Osteocyte (in vitro differentiated cells): ENCODE data around the gene C1orf50. TPM values are rescaled to one million over a fixed set of nuclear protein-coding genes. Genes with fewer than 3 reads are reported as not detected.
A peak's percentile ranks its signal among the peaks of the same experiment; 100 is the strongest.

Experiments
- DNase-seq: peaks from one replicate; pipeline ENCODE4 v3.0.0; 2021; ENCODE audit warnings: mixed read lengths; ENCODE audit not compliant: unreplicated experiment; ENCODE audit errors: extremely low spot score
- H3K27ac Mint-ChIP-seq: one replicate; pipeline ENCODE4 v1.8.0; 2021; ENCODE audit warnings: mild to moderate bottlenecking, mixed read lengths; ENCODE audit not compliant: unreplicated experiment
- H3K27me3 Mint-ChIP-seq: one replicate; pipeline ENCODE4 v1.8.0; 2021; ENCODE audit warnings: mixed read lengths; ENCODE audit not compliant: unreplicated experiment
- H3K36me3 Mint-ChIP-seq: one replicate; pipeline ENCODE4 v1.8.0; 2021; ENCODE audit warnings: mixed read lengths; ENCODE audit not compliant: unreplicated experiment
- H3K4me1 Mint-ChIP-seq: one replicate; pipeline ENCODE4 v1.8.0; 2021; ENCODE audit warnings: mixed read lengths; ENCODE audit not compliant: unreplicated experiment
- H3K4me3 Mint-ChIP-seq: one replicate; pipeline ENCODE4 v1.8.0; 2021; ENCODE audit warnings: mild to moderate bottlenecking, moderate library complexity, mixed read lengths; ENCODE audit not compliant: unreplicated experiment
- H3K9me3 Mint-ChIP-seq: one replicate; pipeline ENCODE4 v1.8.0; 2021; ENCODE audit warnings: mixed read lengths; ENCODE audit not compliant: unreplicated experiment
- total RNA-seq: library from RNA; stranded (reverse); gene quantifications from 2 replicates; pipeline ENCODE4 v1.2.1, GENCODE V29; 2021
- TF ChIP-seq, protein P1 (sequence below): fragments of 200-600 bp; sonication (generic); IDR thresholded peaks from 2 replicates; pipeline ENCODE4 v1.5.0; 2021; ENCODE audit warnings: antibody characterized with exemption, mild to moderate bottlenecking, moderate library complexity

C1orf50 gene
- total RNA-seq, 1 donor from 2014 or later = 5.6 TPM

DNA sequence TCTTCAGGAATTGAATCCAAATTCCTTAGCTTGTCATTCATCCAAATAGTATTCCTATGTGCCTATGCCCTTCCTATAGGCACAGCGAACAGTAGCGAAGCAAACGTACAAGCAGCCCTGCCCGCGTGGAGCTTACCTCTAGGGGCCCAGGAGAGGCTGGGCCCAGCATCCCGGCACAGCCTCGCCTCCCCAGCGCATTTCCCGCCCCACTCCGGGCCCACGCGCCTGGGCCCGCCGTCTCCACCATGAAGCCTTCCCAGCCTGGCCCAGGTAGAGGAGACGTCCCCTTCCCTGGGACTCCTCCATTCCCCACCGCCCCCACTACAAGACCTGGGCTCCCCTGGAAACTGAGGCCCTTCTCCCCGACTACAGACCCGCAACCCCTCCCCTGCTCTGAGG is 17.5 kb downstream of the C1orf50 start:
- no peaks in the 10 kb centered on the region for H3K9me3 Mint-ChIP-seq
- H3K4me3 Mint-ChIP-seq = no peak overlapping the region

DNA sequence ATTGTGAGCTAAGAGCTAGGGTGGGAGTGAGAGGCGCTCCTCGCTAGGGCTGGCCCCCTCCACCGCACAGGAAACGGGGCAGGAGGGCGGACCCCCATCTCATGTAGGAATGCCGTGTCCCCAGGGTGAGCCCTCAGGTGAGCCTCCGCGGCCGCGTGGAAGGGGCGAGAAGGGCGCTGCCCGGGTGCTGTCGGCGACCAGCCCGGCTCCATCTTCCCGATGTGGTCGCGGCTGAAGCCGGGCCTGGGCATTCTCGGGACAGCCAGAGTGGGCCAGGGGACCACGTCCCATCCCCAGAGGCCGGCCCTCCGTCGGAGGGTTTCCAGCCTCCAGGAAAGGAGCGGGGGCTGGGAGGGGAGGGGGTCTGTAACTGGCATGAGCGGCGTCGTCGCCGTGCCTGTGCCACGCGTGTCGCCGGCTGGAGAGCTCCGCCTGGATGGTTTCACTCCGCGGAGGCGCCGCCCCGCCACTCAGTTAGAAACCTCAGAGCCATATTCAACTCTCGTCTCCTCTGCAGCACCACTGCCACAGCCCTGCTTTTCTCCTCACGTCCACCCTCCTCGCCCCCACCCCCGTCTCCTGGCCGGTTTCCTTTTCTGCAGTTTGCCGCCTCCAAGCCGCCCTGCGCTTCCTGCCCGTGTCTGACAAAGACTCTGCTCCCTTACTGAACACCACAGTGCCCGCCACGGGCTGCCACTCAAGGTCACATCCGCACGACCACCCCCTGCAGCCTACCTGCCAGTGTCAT is 18.1 kb downstream of the C1orf50 start, which contains the start of gene TMEM269:
Gene TMEM269, plus strand, starts transcription at position 46 of the 748 bp plus-strand sequence. CDS start 4,903 bp downstream, outside the sequence.
- H3K4me3 Mint-ChIP-seq = no peak within 1 kb of the TSS
- H3K27me3 Mint-ChIP-seq = no peaks in the 10 kb centered on the region
- H3K9me3 Mint-ChIP-seq = no peaks in the 10 kb centered on the region

More for the DNA sequence above, 17.5 kb downstream of the C1orf50 start:
- DNase-seq = no peak
- TF ChIP-seq, protein P1, sequence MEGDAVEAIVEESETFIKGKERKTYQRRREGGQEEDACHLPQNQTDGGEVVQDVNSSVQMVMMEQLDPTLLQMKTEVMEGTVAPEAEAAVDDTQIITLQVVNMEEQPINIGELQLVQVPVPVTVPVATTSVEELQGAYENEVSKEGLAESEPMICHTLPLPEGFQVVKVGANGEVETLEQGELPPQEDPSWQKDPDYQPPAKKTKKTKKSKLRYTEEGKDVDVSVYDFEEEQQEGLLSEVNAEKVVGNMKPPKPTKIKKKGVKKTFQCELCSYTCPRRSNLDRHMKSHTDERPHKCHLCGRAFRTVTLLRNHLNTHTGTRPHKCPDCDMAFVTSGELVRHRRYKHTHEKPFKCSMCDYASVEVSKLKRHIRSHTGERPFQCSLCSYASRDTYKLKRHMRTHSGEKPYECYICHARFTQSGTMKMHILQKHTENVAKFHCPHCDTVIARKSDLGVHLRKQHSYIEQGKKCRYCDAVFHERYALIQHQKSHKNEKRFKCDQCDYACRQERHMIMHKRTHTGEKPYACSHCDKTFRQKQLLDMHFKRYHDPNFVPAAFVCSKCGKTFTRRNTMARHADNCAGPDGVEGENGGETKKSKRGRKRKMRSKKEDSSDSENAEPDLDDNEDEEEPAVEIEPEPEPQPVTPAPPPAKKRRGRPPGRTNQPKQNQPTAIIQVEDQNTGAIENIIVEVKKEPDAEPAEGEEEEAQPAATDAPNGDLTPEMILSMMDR = no peak
- H3K27ac Mint-ChIP-seq = no peak overlapping the region
- H3K4me1 Mint-ChIP-seq = no peaks in the 10 kb centered on the region
- H3K27me3 Mint-ChIP-seq = no peaks in the 10 kb centered on the region
- peaks cover 7% of the 10 kb centered on the region for H3K36me3 Mint-ChIP-seq

DNA sequence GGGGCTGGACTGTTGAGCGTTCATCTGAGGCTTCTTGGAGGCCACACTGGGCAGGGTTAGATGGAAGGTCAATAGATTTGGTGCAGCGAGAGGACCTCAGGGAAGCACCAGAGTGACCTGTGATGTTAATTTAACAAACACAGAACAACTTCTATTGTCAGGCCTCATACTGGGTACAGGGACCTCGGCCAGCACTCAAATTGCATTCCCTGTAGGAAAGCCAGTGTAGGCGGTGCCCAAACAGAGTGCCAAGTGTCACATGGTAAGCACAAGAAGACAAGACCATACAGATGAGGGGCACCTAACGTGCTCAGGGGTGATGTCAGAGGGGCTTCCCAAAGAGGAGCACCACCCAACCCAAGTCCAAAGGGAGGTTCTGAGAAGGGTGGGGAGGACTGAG is 19.0 kb downstream of the C1orf50 start:
- no peak overlapping the region for H3K4me3 Mint-ChIP-seq
- no peak overlapping the region for H3K27ac Mint-ChIP-seq
- no peaks in the 10 kb centered on the region for H3K27me3 Mint-ChIP-seq
- H3K9me3 Mint-ChIP-seq = no peaks in the 10 kb centered on the region
- H3K4me1 Mint-ChIP-seq = no peaks in the 10 kb centered on the region
- TF ChIP-seq, protein P1 = no peak
- peak; percentile 44 for DNase-seq
- peaks cover 7% of the 10 kb centered on the region for H3K36me3 Mint-ChIP-seq

More for the DNA sequence above, 18.1 kb downstream of the C1orf50 start, which contains the start of gene TMEM269:
- peaks cover 7% of the 10 kb centered on the region for H3K36me3 Mint-ChIP-seq
- TF ChIP-seq, protein P1 = no peak
- DNase-seq = peak; percentile 80
- no peak within 1 kb of the TSS for H3K27ac Mint-ChIP-seq
- H3K4me1 Mint-ChIP-seq = no peaks in the 10 kb centered on the region

DNA sequence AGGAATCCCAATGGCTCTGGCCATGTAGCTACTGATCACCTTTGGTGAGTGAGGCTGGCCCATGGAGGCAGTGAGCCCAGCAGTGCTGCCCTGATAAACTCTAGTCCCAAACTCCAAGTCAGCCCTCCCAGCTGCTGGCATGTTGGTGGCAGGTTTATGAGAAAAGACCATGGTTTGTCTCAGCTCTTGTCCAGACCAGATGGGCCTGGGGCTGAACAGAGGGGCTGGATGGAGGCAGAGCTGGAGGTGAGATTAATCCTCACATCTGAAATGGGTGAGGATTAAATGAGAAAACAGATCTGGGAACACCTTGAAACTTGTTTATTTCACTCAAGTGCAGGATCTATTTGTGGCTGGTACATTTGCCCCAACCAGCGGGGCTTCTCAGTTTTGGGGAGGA is 21.0 kb downstream of the C1orf50 start:
- DNase-seq = peak; percentile 57
- H3K27me3 Mint-ChIP-seq = no peaks in the 10 kb centered on the region
- TF ChIP-seq, protein P1 = no peak
- no peak overlapping the region for H3K4me3 Mint-ChIP-seq
- no peaks in the 10 kb centered on the region for H3K4me1 Mint-ChIP-seq
- no peak overlapping the region for H3K27ac Mint-ChIP-seq
- peaks cover 2% of the 10 kb centered on the region for H3K36me3 Mint-ChIP-seq
- no peaks in the 10 kb centered on the region for H3K9me3 Mint-ChIP-seq

DNA sequence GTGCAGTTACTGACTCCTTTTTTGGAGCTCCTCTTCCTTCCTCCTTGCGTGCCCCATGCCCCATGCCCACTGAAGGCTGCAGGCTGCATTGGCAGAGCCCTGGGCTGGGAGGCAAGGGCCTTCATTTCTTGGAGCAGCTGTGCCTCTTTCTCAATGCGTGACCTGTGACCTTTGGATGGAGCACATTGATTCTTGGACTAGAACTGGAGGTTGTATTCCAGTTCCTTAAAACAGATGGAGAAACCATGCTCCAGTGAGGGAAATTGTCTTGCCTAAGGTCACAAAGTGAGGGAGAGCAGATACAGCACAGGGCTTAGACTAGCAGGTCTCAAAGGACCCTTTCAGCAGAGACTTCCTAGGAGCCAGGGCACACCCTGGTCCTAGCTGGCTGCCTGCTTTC is 26.8 kb downstream of the C1orf50 start:
- Mint-ChIP-seq H3K27ac (no peak overlapping the region), H3K9me3 (no peaks in the 10 kb centered on the region), H3K36me3 (no peaks in the 10 kb centered on the region), H3K27me3 (no peaks in the 10 kb centered on the region), H3K4me1 (no peaks in the 10 kb centered on the region), H3K4me3 (no peak overlapping the region)
- TF ChIP-seq, protein P1 = no peak
- no peak for DNase-seq
